HCT116 (cell line): ENCODE measurements around the gene RNPS1. TPM values are rescaled to one million over a fixed set of nuclear protein-coding genes. Genes with fewer than 3 reads are reported as not detected.
A peak's percentile ranks its signal among the peaks of the same experiment; 100 is the strongest.

Experiments
- ATAC-seq: fragments of 200-7000 bp; cut with Tn5 transposase; 2 replicates; pipeline ENCODE4 v1.9.1; 2020; ENCODE audit warnings: mild to moderate bottlenecking, moderate library complexity
- BruUV-seq: library from RNA; stranded (reverse); fragments of 400-500 nt; replicated peaks from 2 replicates; lab custom pipeline; 2021; lab: Mats Ljungman, UMichigan
- CTCF ChIA-PET: fragments of 300-600 bp; sonication (Branson Sonifier 250); formaldehyde crosslinking; loops from one replicate; lab custom pipeline; 2021; ENCODE audit warnings: antibody characterized with exemption; lab: Charles Lee
- POLR2A ChIA-PET: fragments of 300-600, 350-600 bp; sonication (Branson Sonifier 250); formaldehyde crosslinking; loops from one replicate; lab custom pipeline; 2021; ENCODE audit warnings: antibody characterized with exemption; lab: Charles Lee
- RAD21 ChIA-PET, 2 experiments: fragments of 300-600 bp; sonication (Branson Sonifier 250); formaldehyde crosslinking; loops; one replicate each; lab custom pipeline; 2023; ENCODE audit warnings: low total read pairs in 2 of 2; ENCODE audit not compliant: uncharacterized antibody in 2 of 2, unreplicated experiment in 2 of 2, low non-redundant PET in 1 of 2; lab: Charles Lee
- DNase-seq: peaks from one replicate; pipeline ENCODE4 v3.0.0-alpha.2; 2010; ENCODE audit warnings: low read depth, low spot score
- H2AFZ ChIP-seq: fragments of 200-600 bp; shearing (Covaris generic), sonication (generic); 2 replicates; pipeline ENCODE4 v1.6.1; 2017; ENCODE audit warnings: low read depth, mixed run types, mixed read lengths, antibody characterized with exemption, low read length; ENCODE audit not compliant: poor library complexity, severe bottlenecking
- H3K27ac ChIP-seq: 2 replicates; pipeline ENCODE4 v1.5.1; 2012; ENCODE audit warnings: low read depth, low read length
- H3K27me3 ChIP-seq: fragments of 200-600 bp; sonication (generic); 2 replicates; pipeline ENCODE4 v1.6.1; 2016; ENCODE audit warnings: mixed run types, low read length, mixed read lengths; ENCODE audit not compliant: insufficient read depth
- H3K36me3 ChIP-seq, 2 experiments: fragments of 200-500 bp in 1 of 2; fragments of 200-600 bp in 1 of 2; sonication (Bioruptor generic) in 1 of 2; sonication (generic) in 1 of 2; 2 replicates each; pipeline versions ENCODE4 v1.5.1 to v1.6.1; 2014 to 2016; ENCODE audit warnings: low read length in 2 of 2, inconsistent platforms in 1 of 2, mixed read lengths in 1 of 2, mixed run types in 1 of 2; ENCODE audit not compliant: insufficient read depth in 2 of 2, control insufficient read depth in 1 of 2
- H3K4me1 ChIP-seq, 2 experiments: fragments of 200-600 bp in 1 of 2; sonication (generic) in 1 of 2; 2 replicates each; pipeline versions ENCODE4 v1.5.1 to v1.6.1; 2012 to 2017; ENCODE audit warnings: low read length in 2 of 2, inconsistent platforms in 1 of 2, mild to moderate bottlenecking in 1 of 2, mixed read lengths in 1 of 2, mixed run types in 1 of 2, moderate library complexity in 1 of 2; ENCODE audit not compliant: insufficient read depth in 2 of 2, control insufficient read depth in 1 of 2
- H3K4me2 ChIP-seq: fragments of 200-600 bp; sonication (generic); 2 replicates; pipeline ENCODE4 v1.6.1; 2017; ENCODE audit warnings: mixed run types, low read length, mixed read lengths
- H3K4me3 ChIP-seq, 2 experiments: fragments of 200-600 bp in 1 of 2; sonication (generic) in 1 of 2; replicated peaks in 1 of 2; 2 replicates each; pipeline ENCODE4 v1.5.1; 2011 to 2016; ENCODE audit warnings: low read length in 2 of 2, control low read depth in 1 of 2, low read depth in 1 of 2, mild to moderate bottlenecking in 1 of 2, mixed read lengths in 1 of 2, mixed run types in 1 of 2
- H3K79me2 ChIP-seq: fragments of 200-600 bp; sonication (generic); 2 replicates; pipeline ENCODE4 v1.6.1; 2017; ENCODE audit warnings: mild to moderate bottlenecking, mixed run types, low read length, moderate library complexity, mixed read lengths; ENCODE audit not compliant: insufficient read depth
- H3K9ac ChIP-seq: fragments of 200-600 bp; sonication (generic); 2 replicates; pipeline ENCODE4 v1.6.1; 2016; ENCODE audit warnings: low read length, mixed read lengths
- H3K9me2 ChIP-seq: fragments of 200-600 bp; sonication (generic), shearing (Covaris generic); 2 replicates; pipeline ENCODE4 v1.6.1; 2017; ENCODE audit warnings: mixed run types, mild to moderate bottlenecking, moderate library complexity; ENCODE audit not compliant: insufficient read depth
- H3K9me3 ChIP-seq, 2 experiments: fragments of 200-500 bp in 1 of 2; fragments of 200-600 bp in 1 of 2; sonication (Bioruptor generic) in 1 of 2; sonication (generic) in 1 of 2; 2 replicates each; pipeline ENCODE4 v1.6.1; 2014 to 2017; ENCODE audit warnings: low read length in 2 of 2, mixed read lengths in 2 of 2, inconsistent platforms in 1 of 2, low read depth in 1 of 2, mild to moderate bottlenecking in 1 of 2, mixed run types in 1 of 2, moderate library complexity in 1 of 2; ENCODE audit not compliant: control insufficient read depth in 1 of 2, insufficient read depth in 1 of 2
- H4K20me1 ChIP-seq: fragments of 200-600 bp; sonication (generic), shearing (Covaris generic); 2 replicates; pipeline ENCODE4 v1.6.1; 2017; ENCODE audit warnings: mixed run types, mild to moderate bottlenecking, moderate library complexity; ENCODE audit not compliant: insufficient read depth
- CBX3 ChIP-seq: IDR thresholded peaks from 2 replicates; pipeline ENCODE4 v1.6.1; 2012; ENCODE audit warnings: low read depth
- CEBPB ChIP-seq: IDR thresholded peaks from 2 replicates; pipeline ENCODE4 v1.6.1; 2012; ENCODE audit warnings: low read depth
- EGR1 ChIP-seq: IDR thresholded peaks from 2 replicates; pipeline ENCODE4 v1.6.1; 2012; ENCODE audit warnings: low read depth
- ELF1 ChIP-seq: IDR thresholded peaks from 2 replicates; pipeline ENCODE4 v1.6.1; 2012; ENCODE audit warnings: low read depth, borderline replicate concordance
- FOSL1 ChIP-seq: IDR thresholded peaks from 2 replicates; pipeline ENCODE4 v1.6.1; 2012; ENCODE audit warnings: low read depth
- JUND ChIP-seq: IDR thresholded peaks from 2 replicates; pipeline ENCODE4 v1.6.1; 2012
- POLR2AphosphoS5 ChIP-seq: IDR thresholded peaks from 2 replicates; pipeline ENCODE4 v1.6.1; 2011; ENCODE audit warnings: mild to moderate bottlenecking, low read depth, low read length, moderate library complexity
- SIN3A ChIP-seq: IDR thresholded peaks from 2 replicates; pipeline ENCODE4 v1.6.1; 2012; ENCODE audit warnings: low read depth
- SRF ChIP-seq: IDR thresholded peaks from 2 replicates; pipeline ENCODE4 v1.6.1; 2012; ENCODE audit warnings: low read depth
- YY1 ChIP-seq: IDR thresholded peaks from 2 replicates; pipeline ENCODE4 v1.6.1; 2011; ENCODE audit warnings: low read length, low read depth, moderate library complexity, mild to moderate bottlenecking; ENCODE audit not compliant: insufficient replicate concordance; ENCODE audit errors: extremely low read depth
- ZFX ChIP-seq: fragments of 450-650 bp; IDR thresholded peaks from 2 replicates; pipeline ENCODE4 v1.6.1; 2017
- ZNF274 ChIP-seq: fragments of 200-500 bp; sonication (Bioruptor generic); IDR thresholded peaks from 2 replicates; pipeline ENCODE4 v1.6.1; 2014; ENCODE audit warnings: mild to moderate bottlenecking, low read depth, low read length, inconsistent platforms
- intact Hi-C: fragments of 100-400 bp; cut with micrococcal nuclease; formaldehyde crosslinking; loops from 2 replicates; pipeline ENCODE4 v1.10.0; 2022
- total RNA-seq: library from RNA; stranded (reverse); gene quantifications from one replicate; pipeline ENCODE4 v1.2.1, GENCODE V29; 2021; ENCODE audit not compliant: unreplicated experiment
- TF ChIP-seq, protein P1 (sequence below): IDR thresholded peaks from 2 replicates; pipeline ENCODE4 v1.6.1; 2012

RNPS1 gene
- total RNA-seq, 1 experiment from 2014 or later: 257 TPM

DNA sequence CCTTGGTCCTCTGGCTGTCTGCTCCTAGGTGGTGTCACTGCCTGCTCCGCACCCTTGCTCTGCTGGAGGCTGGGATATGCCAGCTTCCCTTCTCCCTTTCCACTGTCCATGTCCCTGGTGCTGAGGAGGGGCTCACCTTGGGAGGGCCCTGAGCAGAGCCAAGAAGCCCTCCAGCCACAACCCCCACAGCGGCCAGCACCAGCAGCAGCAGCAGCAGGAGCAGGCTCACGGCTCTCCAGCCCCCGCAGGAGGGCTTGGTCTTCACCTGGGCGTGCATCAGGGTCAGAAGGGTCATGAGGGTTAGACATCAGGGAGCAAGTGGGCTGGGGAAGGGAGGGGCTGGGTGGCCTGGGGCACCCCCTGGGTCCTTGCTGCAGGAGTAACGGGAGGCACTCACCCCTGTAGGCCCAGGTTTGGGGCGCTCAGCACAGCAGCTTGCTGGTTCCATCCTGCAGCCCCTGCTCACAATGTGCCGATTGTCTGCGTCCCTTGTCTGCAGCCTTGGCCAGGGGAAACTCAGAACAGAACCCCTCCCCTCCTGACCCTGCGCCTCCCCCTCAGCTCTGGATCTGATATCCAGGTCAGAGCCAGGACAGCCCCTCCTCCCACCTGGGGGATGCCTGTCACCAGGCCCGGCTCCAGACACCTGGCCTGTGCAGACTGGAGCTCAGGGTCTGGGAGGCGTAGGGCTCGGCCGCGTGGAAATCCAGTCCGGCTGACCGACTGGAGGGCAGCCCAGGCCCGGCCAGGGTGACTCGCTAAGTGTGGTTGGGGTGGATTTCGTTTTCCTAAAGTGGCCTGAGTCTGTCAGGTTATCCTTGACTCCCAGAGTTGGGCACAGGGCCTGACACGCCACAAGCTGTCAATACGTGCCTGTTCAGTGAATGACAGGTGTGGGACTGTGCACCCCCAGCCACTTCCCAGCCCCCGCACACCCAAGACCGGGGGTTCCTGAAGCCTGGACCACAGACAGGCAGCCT lies 57.2 kb downstream of the RNPS1 start, which contains the start of gene BRICD5:
Gene BRICD5 (minus strand): TSS at position 478 of the 980 bp plus-strand sequence. CDS start 30 bp downstream, at position 448.
- peaks cover 9% of the 10 kb centered on the region; the same call in 1 of the 2 replicates for H4K20me1 ChIP-seq
- peak within 1 kb of the TSS; percentile 98 for H3K27ac ChIP-seq
- intact Hi-C loops: no loop called here
- TF ChIP-seq EGR1 (no peak), POLR2AphosphoS5 (peak; percentile 36)
- H3K9me2 ChIP-seq: no peaks in the 10 kb centered on the region
- DNase-seq (no peak), ATAC-seq (no peak)
- RAD21 ChIA-PET: no interaction called here
- H3K36me3 ChIP-seq: peaks cover 4 to 33% of the 10 kb centered on the region in 2 experiments; a peak in 3 of 4 replicates
- H3K9me3 ChIP-seq: no peaks in the 10 kb centered on the region
- H3K9ac ChIP-seq: no peak within 1 kb of the TSS
- peaks cover 52% of the 10 kb centered on the region for H3K79me2 ChIP-seq
- POLR2A ChIA-PET: no interaction called here
- H3K4me2 ChIP-seq: no peak within 1 kb of the TSS
- H3K27me3 ChIP-seq: no peaks in the 10 kb centered on the region
- H3K4me3 ChIP-seq: no peak within 1 kb of the TSS
- CTCF ChIA-PET: no interaction called here
- H2AFZ ChIP-seq: no peak within 1 kb of the TSS
- H3K4me1 ChIP-seq: peaks cover 16 to 40% of the 10 kb centered on the region in 2 experiments
- no TSS peak for BruUV-seq

DNA sequence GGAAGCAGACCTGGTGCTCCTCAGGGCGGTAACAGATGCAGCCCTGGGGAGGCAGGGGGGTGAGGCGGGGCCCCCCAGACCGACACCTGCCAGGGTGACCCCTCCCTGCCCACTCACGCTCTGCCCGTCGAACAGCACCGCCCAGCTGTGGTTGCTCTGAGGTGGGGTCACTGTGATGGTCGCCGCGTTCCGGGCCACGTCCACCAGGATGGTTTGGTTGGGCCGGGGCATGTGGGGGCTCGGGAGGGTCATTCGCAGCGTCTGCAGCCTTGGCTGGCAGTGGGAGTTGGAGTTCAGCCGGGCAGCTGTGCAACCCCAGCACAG lies 58.0 kb downstream of the RNPS1 start:
- POLR2A ChIA-PET: no interaction called here
- peaks cover 16 to 38% of the 10 kb centered on the region in 2 experiments for H3K4me1 ChIP-seq

More for the DNA sequence above, 58.0 kb downstream of the RNPS1 start:
- H3K36me3 ChIP-seq: peaks cover 4 to 33% of the 10 kb centered on the region in 2 experiments; a peak in 3 of 4 replicates
- H3K9me2 ChIP-seq: no peaks in the 10 kb centered on the region
- no peak for ATAC-seq
- no peak overlapping the region for H2AFZ ChIP-seq
- no peak overlapping the region for H3K4me3 ChIP-seq
- no peak overlapping the region for H3K9ac ChIP-seq
- TF ChIP-seq CBX3 (no peak), SIN3A (no peak), SRF (no peak), ZNF274 (no peak), EGR1 (no peak), YY1 (no peak), JUND (no peak), CEBPB (no peak), ZFX (no peak), FOSL1 (no peak), ELF1 (no peak)
- TF ChIP-seq, protein P1, sequence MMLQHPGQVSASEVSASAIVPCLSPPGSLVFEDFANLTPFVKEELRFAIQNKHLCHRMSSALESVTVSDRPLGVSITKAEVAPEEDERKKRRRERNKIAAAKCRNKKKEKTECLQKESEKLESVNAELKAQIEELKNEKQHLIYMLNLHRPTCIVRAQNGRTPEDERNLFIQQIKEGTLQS: no peak
- RAD21 ChIA-PET: no interaction called here
- no peaks in the 10 kb centered on the region for H3K9me3 ChIP-seq
- CTCF ChIA-PET: no interaction called here
- no peaks in the 10 kb centered on the region for H3K27me3 ChIP-seq
- no peak overlapping the region for H3K4me2 ChIP-seq
- DNase-seq: no peak
- H4K20me1 ChIP-seq: peaks cover 9% of the 10 kb centered on the region; the same call in 1 of the 2 replicates
- BruUV-seq: no TSS peak
- intact Hi-C loops: no loop called here
- H3K79me2 ChIP-seq: peaks cover 53% of the 10 kb centered on the region
- H3K27ac ChIP-seq: no peak overlapping the region
